Subcutaneous abdominal adipose tissue (tissue), 5 donors: ENCODE results near the gene LMOD1.

Experiments used
- H3K27ac ChIP-seq: one replicate; pipeline ENCODE4 v1.7.0; 2013; ENCODE audit warnings: low read depth, mild to moderate bottlenecking, inconsistent platforms, low read length, moderate library complexity
- H3K27me3 ChIP-seq, 5 donors: one replicate each; pipeline ENCODE4 v1.7.0; 2013; ENCODE audit warnings: low read length in 5 of 5, inconsistent platforms in 1 of 5; ENCODE audit not compliant: control insufficient read depth in 5 of 5, insufficient read depth in 4 of 5
- H3K36me3 ChIP-seq, 5 donors: one replicate each; pipeline ENCODE4 v1.7.0; 2013; ENCODE audit warnings: low read length in 5 of 5; ENCODE audit not compliant: control insufficient read depth in 5 of 5, insufficient read depth in 5 of 5
- H3K4me1 ChIP-seq, 5 donors: one replicate each; pipeline ENCODE4 v1.7.0; 2013; ENCODE audit warnings: low read length in 5 of 5, mild to moderate bottlenecking in 3 of 5, moderate library complexity in 1 of 5; ENCODE audit not compliant: control insufficient read depth in 5 of 5, insufficient read depth in 5 of 5
- H3K4me3 ChIP-seq, 5 donors: one replicate each; pipeline ENCODE4 v1.7.0; 2013; ENCODE audit warnings: low read length in 5 of 5, low read depth in 1 of 5
- H3K9ac ChIP-seq, 5 donors: one replicate each; pipeline ENCODE4 v1.7.0; 2013; ENCODE audit warnings: low read length in 5 of 5, mild to moderate bottlenecking in 4 of 5, moderate library complexity in 3 of 5
- H3K9me3 ChIP-seq, 5 donors: one replicate each; pipeline ENCODE4 v1.7.0; 2013; ENCODE audit warnings: low read length in 5 of 5; ENCODE audit not compliant: control insufficient read depth in 5 of 5
- donor health status: healthy.
- donor health status: healthy.
- donor health status: healthy.
- donor health status: healthy.
- donor health status: healthy.

Gene LMOD1

DNA sequence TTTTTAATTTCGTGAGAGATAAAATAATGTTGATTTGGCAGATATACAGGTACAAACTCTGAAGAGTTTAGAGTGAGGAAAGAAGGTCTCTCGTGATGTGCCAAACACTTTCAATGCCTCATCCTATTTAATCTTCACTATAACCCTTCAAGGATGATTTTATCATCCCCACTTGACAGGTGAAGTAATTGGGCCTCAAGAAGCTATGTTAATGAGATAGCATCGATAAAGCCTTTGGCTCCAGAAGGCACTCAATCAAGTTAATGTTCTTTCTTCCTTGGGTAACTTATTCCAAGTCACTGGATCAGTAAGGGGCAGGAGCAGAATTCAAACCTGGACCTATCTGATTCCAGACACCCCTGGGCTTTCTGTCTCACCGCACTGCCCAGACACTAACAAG, 7.2 kb downstream of the LMOD1 start:
- no peaks in the 10 kb centered on the region for H3K9me3 ChIP-seq
- H3K4me3 ChIP-seq: no peak overlapping the region
- no peak overlapping the region for H3K9ac ChIP-seq
- peaks cover 0 to 8% (median 4%) of the 10 kb centered on the region in 5 donors for H3K27me3 ChIP-seq
- H3K27ac ChIP-seq: no peak overlapping the region
- no peaks in the 10 kb centered on the region for H3K36me3 ChIP-seq
- H3K4me1 ChIP-seq: peaks cover 0 to 38% (median 25%) of the 10 kb centered on the region in 5 donors

GRCh38 chr1:201938440-201939035, 7.8 kb downstream of the LMOD1 start:
- Histone ChIP-seq H3K9me3 (no peaks in the 10 kb centered on the region), H3K9ac (no peak overlapping the region), H3K27ac (no peak overlapping the region), H3K36me3 (no peaks in the 10 kb centered on the region), H3K27me3 (peaks cover 0 to 9% (median 0%) of the 10 kb centered on the region in 5 donors), H3K4me3 (peak overlapping the region in 1 of 5 donors; percentile 22), H3K4me1 (peaks cover 0 to 33% (median 21%) of the 10 kb centered on the region in 5 donors)

- Histone ChIP-seq H3K4me1 (peaks cover 0 to 28% (median 19%) of the 10 kb centered on the region in 5 donors), H3K4me3 (no peak overlapping the region), H3K27ac (no peak overlapping the region), H3K9me3 (no peaks in the 10 kb centered on the region), H3K36me3 (no peaks in the 10 kb centered on the region), H3K9ac (no peak overlapping the region), H3K27me3 (peaks cover 0 to 5% (median 0%) of the 10 kb centered on the region in 5 donors)
Measured at GRCh38 chr1:201937624-201938213, 8.6 kb downstream of the LMOD1 start.

DNA sequence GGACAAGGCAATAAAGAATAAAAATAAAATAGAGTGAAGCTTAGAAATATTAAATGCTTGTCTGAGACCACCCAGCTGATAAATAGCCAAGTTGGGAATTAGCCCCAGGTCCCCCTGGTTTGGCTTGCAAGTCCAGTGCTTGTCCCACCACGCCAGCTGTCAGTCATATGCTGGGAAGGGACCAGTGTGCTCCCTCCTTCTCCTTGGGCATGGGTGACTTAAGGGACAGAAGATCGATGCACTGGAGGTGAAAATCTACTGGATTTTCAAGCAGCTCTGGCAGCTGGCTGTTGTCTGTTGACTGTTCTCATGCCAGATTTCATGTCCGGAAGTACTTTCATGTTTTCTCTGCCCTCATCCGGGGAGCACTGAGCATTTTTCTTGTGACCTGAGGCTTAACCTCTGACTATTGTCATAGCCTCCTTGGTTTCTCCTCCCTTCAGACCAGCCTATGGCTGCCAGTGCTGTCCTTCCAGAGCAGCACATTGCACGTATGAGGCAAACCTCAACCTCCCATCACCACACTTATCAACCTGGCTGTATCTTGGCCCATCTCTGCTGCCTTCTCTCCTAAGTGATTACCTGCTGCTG, 12.4 kb downstream of the LMOD1 start:
- Histone ChIP-seq H3K4me3 (no peak overlapping the region), H3K4me1 (peaks cover 0 to 13% (median 6%) of the 10 kb centered on the region in 5 donors), H3K27me3 (peaks cover 0 to 3% (median 0%) of the 10 kb centered on the region in 5 donors), H3K27ac (no peak overlapping the region), H3K36me3 (peaks cover 0 to 3% (median 0%) of the 10 kb centered on the region in 5 donors), H3K9ac (no peak overlapping the region), H3K9me3 (no peaks in the 10 kb centered on the region)

DNA sequence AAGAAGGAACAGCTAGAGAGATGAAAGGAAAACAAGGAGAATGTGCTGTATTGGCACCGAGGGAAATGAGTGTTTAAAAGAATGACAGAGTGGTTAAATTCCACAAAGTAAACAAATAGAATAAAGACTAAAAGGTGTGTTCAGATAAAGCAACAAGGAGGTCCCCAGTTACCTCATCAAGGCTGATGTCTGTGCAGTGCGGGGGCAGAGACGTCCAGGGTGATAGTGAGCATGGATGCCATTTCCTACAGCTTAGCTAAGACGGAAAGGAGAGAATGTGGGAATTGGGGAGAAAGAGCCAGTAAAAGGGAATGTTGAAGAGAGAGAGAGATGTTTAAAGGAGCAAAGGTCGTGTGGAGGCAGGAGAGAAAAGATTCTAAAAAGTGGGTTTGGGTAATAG, 15.5 kb downstream of the LMOD1 start:
- no peak overlapping the region for H3K4me3 ChIP-seq
- H3K27ac ChIP-seq: no peak overlapping the region
- no peak overlapping the region for H3K9ac ChIP-seq
- peaks cover 0 to 6% (median 5%) of the 10 kb centered on the region in 5 donors for H3K4me1 ChIP-seq
- peaks cover 0 to 3% (median 0%) of the 10 kb centered on the region in 5 donors for H3K36me3 ChIP-seq
- H3K27me3 ChIP-seq: peaks cover 0 to 3% (median 0%) of the 10 kb centered on the region in 5 donors
- H3K9me3 ChIP-seq: no peaks in the 10 kb centered on the region

GRCh38 chr1:201930137-201930536, 16.2 kb downstream of the LMOD1 start:
- Histone ChIP-seq H3K4me1 (peaks cover 0 to 9% (median 6%) of the 10 kb centered on the region in 5 donors), H3K27me3 (peaks cover 0 to 3% (median 0%) of the 10 kb centered on the region in 5 donors), H3K27ac (no peak overlapping the region), H3K9me3 (no peaks in the 10 kb centered on the region), H3K4me3 (no peak overlapping the region), H3K9ac (no peak overlapping the region), H3K36me3 (peaks cover 0 to 3% (median 0%) of the 10 kb centered on the region in 5 donors)

DNA sequence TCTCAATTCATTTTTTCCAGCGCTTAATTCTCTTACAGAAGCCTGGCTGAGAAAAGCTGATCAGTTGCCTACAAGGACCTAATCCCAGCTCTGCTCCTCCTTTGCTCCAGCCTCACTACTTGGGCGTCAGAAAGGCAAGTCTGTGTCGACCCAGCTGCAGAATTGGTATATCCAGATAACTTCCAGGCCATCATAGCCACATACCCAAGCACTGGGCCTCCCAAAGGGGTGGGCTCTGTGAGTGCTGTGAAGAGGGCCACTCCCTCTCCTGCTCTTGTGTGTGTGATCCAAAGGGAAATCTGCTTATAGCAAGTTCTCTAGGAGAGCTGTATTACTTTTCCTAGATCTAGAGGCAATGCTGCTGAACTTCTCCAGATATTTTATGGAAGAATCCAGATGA, 18.1 kb downstream of the LMOD1 start:
- Histone ChIP-seq H3K9me3 (no peaks in the 10 kb centered on the region), H3K27me3 (no peaks in the 10 kb centered on the region), H3K9ac (no peak overlapping the region), H3K27ac (no peak overlapping the region), H3K36me3 (peaks cover 0 to 3% (median 0%) of the 10 kb centered on the region in 5 donors), H3K4me3 (no peak overlapping the region), H3K4me1 (peaks cover 0 to 11% (median 6%) of the 10 kb centered on the region in 5 donors)

DNA sequence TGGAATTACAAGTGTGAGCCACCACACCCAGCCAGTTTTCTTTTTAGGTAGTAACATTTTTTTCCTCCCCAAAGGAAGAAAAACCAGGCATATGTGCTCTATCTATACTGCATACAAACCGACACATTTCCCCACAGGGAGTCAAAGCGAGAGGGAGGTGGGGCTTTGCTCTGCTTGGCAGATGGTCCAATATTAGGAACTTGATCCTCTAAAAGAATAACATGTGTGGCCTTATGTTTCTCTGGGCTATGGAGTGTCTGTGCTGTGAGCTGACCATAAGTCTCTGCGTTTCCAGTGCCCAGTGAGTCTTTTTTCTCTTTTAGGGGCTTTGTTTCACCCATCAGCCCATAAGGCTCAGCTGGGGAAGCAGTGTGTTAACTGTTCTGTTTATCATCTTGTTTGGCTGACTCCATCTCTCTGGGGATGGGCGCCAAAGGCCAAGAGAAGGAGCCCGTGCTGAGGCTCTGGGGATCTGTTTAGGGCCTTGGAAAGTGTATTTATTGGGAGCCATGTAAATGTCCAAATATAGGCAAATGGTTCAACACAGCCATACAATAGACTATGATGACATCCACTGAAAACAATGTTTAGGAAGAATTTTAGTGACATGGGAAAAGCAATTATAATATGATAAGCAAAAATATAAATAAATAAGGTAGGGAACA, 20.2 kb downstream of the LMOD1 start:
- Histone ChIP-seq H3K9ac (no peak overlapping the region), H3K9me3 (no peaks in the 10 kb centered on the region), H3K4me3 (no peak overlapping the region), H3K27me3 (no peaks in the 10 kb centered on the region), H3K4me1 (peaks cover 0 to 11% (median 6%) of the 10 kb centered on the region in 5 donors), H3K36me3 (peaks cover 0 to 3% (median 0%) of the 10 kb centered on the region in 5 donors), H3K27ac (no peak overlapping the region)

DNA sequence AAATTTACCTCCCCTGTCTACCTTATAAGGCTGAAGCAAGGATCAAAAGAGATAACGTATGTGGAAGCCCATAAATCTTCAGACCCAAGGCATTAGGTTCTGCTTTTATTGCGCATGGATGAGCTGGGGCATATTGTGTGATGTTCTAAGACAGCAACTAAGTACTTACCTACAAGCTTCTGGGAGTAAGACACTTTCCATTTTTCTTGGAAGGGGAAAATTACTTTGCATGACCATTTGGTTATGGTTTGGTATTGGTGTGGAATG, 21.1 kb downstream of the LMOD1 start:
- H3K4me1 ChIP-seq: peaks cover 0 to 11% (median 6%) of the 10 kb centered on the region in 5 donors
- H3K36me3 ChIP-seq: no peaks in the 10 kb centered on the region
- no peaks in the 10 kb centered on the region for H3K27me3 ChIP-seq
- H3K27ac ChIP-seq: no peak overlapping the region
- no peak overlapping the region for H3K9ac ChIP-seq
- H3K9me3 ChIP-seq: no peaks in the 10 kb centered on the region
- no peak overlapping the region for H3K4me3 ChIP-seq

- H3K9ac ChIP-seq: no peak overlapping the region
- no peaks in the 10 kb centered on the region for H3K27me3 ChIP-seq
- peaks cover 7 to 27% (median 21%) of the 10 kb centered on the region in 5 donors for H3K4me1 ChIP-seq
- H3K36me3 ChIP-seq: no peaks in the 10 kb centered on the region
- no peaks in the 10 kb centered on the region for H3K9me3 ChIP-seq
- H3K4me3 ChIP-seq: no peak overlapping the region
- H3K27ac ChIP-seq: no peak overlapping the region
Measured at GRCh38 chr1:201921952-201922558, 24.3 kb downstream of the LMOD1 start.
